H9 (cell line): ENCODE measurements around the gene EIF3CL. TPM values are rescaled to one million over a fixed set of nuclear protein-coding genes. Genes with fewer than 3 reads are reported as not detected.
"Not testable (repeated sequence)": the region's sequence is repeated elsewhere in the genome, so short reads cannot be mapped to it uniquely, and the experiment has no call there.

ENCODE experiments used
- DNase-seq: peaks from one replicate; pipeline ENCODE4 v3.0.0-alpha.2; 2017
- H2AFZ ChIP-seq: one replicate; pipeline ENCODE4 v1.6.1; 2013; ENCODE audit warnings: mild to moderate bottlenecking, low read length, control low read depth, moderate library complexity
- H2AK5ac ChIP-seq: 2 replicates; pipeline ENCODE4 v1.6.1; 2013; ENCODE audit warnings: low read length, control low read depth, mixed read lengths; ENCODE audit not compliant: insufficient read length
- H2BK120ac ChIP-seq: one replicate; pipeline ENCODE4 v1.6.1; 2013; ENCODE audit warnings: low read depth, mild to moderate bottlenecking, low read length, control low read depth, inconsistent platforms; ENCODE audit not compliant: poor library complexity, severe bottlenecking
- H2BK12ac ChIP-seq: 2 replicates; pipeline ENCODE4 v1.6.1; 2013; ENCODE audit warnings: low read length, control low read depth, mixed read lengths, low read depth; ENCODE audit not compliant: insufficient read length
- H2BK15ac ChIP-seq: 2 replicates; pipeline ENCODE4 v1.6.1; 2013; ENCODE audit warnings: low read depth, low read length, control low read depth
- H2BK20ac ChIP-seq: one replicate; pipeline ENCODE4 v1.6.1; 2013; ENCODE audit warnings: low read depth, mild to moderate bottlenecking, low read length, control low read depth, inconsistent platforms; ENCODE audit not compliant: poor library complexity, severe bottlenecking
- H2BK5ac ChIP-seq: 2 replicates; pipeline ENCODE4 v1.6.1; 2013; ENCODE audit warnings: low read length, control low read depth, mixed read lengths; ENCODE audit not compliant: insufficient read length
- H3K14ac ChIP-seq: 2 replicates; pipeline ENCODE4 v1.6.1; 2013; ENCODE audit warnings: low read length, control low read depth; ENCODE audit not compliant: insufficient read depth
- H3K18ac ChIP-seq: 2 replicates; pipeline ENCODE4 v1.6.1; 2013; ENCODE audit warnings: low read depth, mild to moderate bottlenecking, mixed read lengths, low read length, control low read depth; ENCODE audit not compliant: insufficient read length
- H3K23ac ChIP-seq: 2 replicates; pipeline ENCODE4 v1.6.1; 2013; ENCODE audit warnings: low read length, control low read depth, mixed read lengths, low read depth; ENCODE audit not compliant: insufficient read length
- H3K23me2 ChIP-seq: 2 replicates; pipeline ENCODE4 v1.6.1; 2013; ENCODE audit warnings: low read depth, mild to moderate bottlenecking, mixed read lengths, low read length, control low read depth; ENCODE audit not compliant: insufficient read length, poor library complexity, severe bottlenecking
- H3K27ac ChIP-seq: 2 replicates; pipeline ENCODE4 v1.5.1; 2013; ENCODE audit warnings: low read length, control low read depth, mixed read lengths, low read depth; ENCODE audit not compliant: insufficient read length
- H3K27me3 ChIP-seq: 2 replicates; pipeline ENCODE4 v1.6.1; 2013; ENCODE audit warnings: low read length, control low read depth, inconsistent platforms; ENCODE audit not compliant: insufficient read depth
- H3K4ac ChIP-seq: 2 replicates; pipeline ENCODE4 v1.6.1; 2013; ENCODE audit warnings: low read depth, mild to moderate bottlenecking, control low read depth, inconsistent platforms, low read length, moderate library complexity
- H3K4me1 ChIP-seq: 2 replicates; pipeline ENCODE4 v1.6.1; 2013; ENCODE audit warnings: low read length, control low read depth, inconsistent platforms; ENCODE audit not compliant: insufficient read depth
- H3K4me2 ChIP-seq: 2 replicates; pipeline ENCODE4 v1.6.1; 2013; ENCODE audit warnings: low read length, control low read depth, mixed read lengths; ENCODE audit not compliant: insufficient read length, insufficient read depth
- H3K56ac ChIP-seq: 2 replicates; pipeline ENCODE4 v1.6.1; 2013; ENCODE audit warnings: low read depth, mild to moderate bottlenecking, mixed read lengths, low read length, control low read depth; ENCODE audit not compliant: insufficient read length
- H3K79me1 ChIP-seq: 2 replicates; pipeline ENCODE4 v1.6.1; 2013; ENCODE audit warnings: low read depth, mild to moderate bottlenecking, moderate library complexity, low read length, control low read depth, inconsistent platforms; ENCODE audit not compliant: insufficient read depth, poor library complexity, severe bottlenecking
- H3K79me2 ChIP-seq: 2 replicates; pipeline ENCODE4 v1.6.1; 2013; ENCODE audit warnings: low read length, control low read depth, inconsistent platforms; ENCODE audit not compliant: insufficient read depth
- H3K9ac ChIP-seq: 2 replicates; pipeline ENCODE4 v1.6.1; 2013; ENCODE audit warnings: low read length, control low read depth, mixed read lengths; ENCODE audit not compliant: insufficient read length; ENCODE audit errors: extremely low read depth
- H3K9me3 ChIP-seq: one replicate; pipeline ENCODE4 v1.6.1; 2013; ENCODE audit warnings: low read depth, low read length, inconsistent platforms; ENCODE audit not compliant: control insufficient read depth
- H3T11ph ChIP-seq: one replicate; pipeline ENCODE4 v1.6.1; 2013; ENCODE audit warnings: mild to moderate bottlenecking, low read length, control low read depth, inconsistent platforms
- H4K20me1 ChIP-seq: one replicate; pipeline ENCODE4 v1.6.1; 2013; ENCODE audit not compliant: control insufficient read depth, insufficient read length, insufficient read depth
- H4K5ac ChIP-seq: 2 replicates; pipeline ENCODE4 v1.6.1; 2013; ENCODE audit warnings: low read depth, mild to moderate bottlenecking, mixed read lengths, low read length, control low read depth; ENCODE audit not compliant: insufficient read length
- H4K8ac ChIP-seq: replicated peaks from 2 replicates; pipeline ENCODE4 v1.6.1; 2013; ENCODE audit warnings: low read length, control low read depth, mixed read lengths, low read depth; ENCODE audit not compliant: insufficient read length
- H4K91ac ChIP-seq: 2 replicates; pipeline ENCODE4 v1.6.1; 2013; ENCODE audit warnings: low read depth, mild to moderate bottlenecking, moderate library complexity, mixed read lengths, low read length, control low read depth; ENCODE audit not compliant: insufficient read length
- H3K27ac Mint-ChIP-seq, 3 experiments: 2 replicates in 2 of 3; 3 replicates in 1 of 3; pipeline ENCODE4 v1.8.0; 2020 to 2021; ENCODE audit warnings: mixed read lengths in 3 of 3, mild to moderate bottlenecking in 1 of 3, moderate library complexity in 1 of 3
- H3K27me3 Mint-ChIP-seq: 2 replicates; pipeline ENCODE4 v1.8.0; 2021; ENCODE audit warnings: low read depth, mild to moderate bottlenecking, moderate library complexity, mixed read lengths
- H3K36me3 Mint-ChIP-seq, 3 experiments: 2 replicates in 2 of 3; 3 replicates in 1 of 3; pipeline ENCODE4 v1.8.0; 2020 to 2021; ENCODE audit warnings: low read depth in 3 of 3, mixed read lengths in 3 of 3; ENCODE audit not compliant: insufficient read depth in 1 of 3
- H3K4me1 Mint-ChIP-seq, 2 experiments: 2 replicates each; pipeline ENCODE4 v1.8.0; 2020; ENCODE audit warnings: mixed read lengths in 2 of 2
- H3K4me3 Mint-ChIP-seq, 2 experiments: 2 replicates in 1 of 2; 3 replicates in 1 of 2; pipeline ENCODE4 v1.8.0; 2020 to 2021; ENCODE audit warnings: mild to moderate bottlenecking in 2 of 2, mixed read lengths in 2 of 2, moderate library complexity in 1 of 2
- H3K9me3 Mint-ChIP-seq, 2 experiments: 2 replicates in 1 of 2; 3 replicates in 1 of 2; pipeline ENCODE4 v1.8.0; 2020; ENCODE audit warnings: mild to moderate bottlenecking in 2 of 2, mixed read lengths in 2 of 2, moderate library complexity in 1 of 2
- WGBS: extraction: QIAGEN DNeasy Blood & Tissue Kit; methylation state at CpG from one replicate; pipeline ENCODE4 v1.1.7; 2013; ENCODE audit warnings: missing lambda C conversion rate, low lambda C conversion rate, mixed read lengths; ENCODE audit not compliant: insufficient read length; ENCODE audit errors: extremely low coverage; 5-methylcytosine and 5-hydroxymethylcytosine counted together
- total RNA-seq: library from RNA; stranded (reverse); gene quantifications from 2 replicates; pipeline ENCODE4 v1.2.1, GENCODE V29; 2021

Gene EIF3CL
- total RNA-seq, 1 experiment from 2014 or later: 105 TPM

DNA sequence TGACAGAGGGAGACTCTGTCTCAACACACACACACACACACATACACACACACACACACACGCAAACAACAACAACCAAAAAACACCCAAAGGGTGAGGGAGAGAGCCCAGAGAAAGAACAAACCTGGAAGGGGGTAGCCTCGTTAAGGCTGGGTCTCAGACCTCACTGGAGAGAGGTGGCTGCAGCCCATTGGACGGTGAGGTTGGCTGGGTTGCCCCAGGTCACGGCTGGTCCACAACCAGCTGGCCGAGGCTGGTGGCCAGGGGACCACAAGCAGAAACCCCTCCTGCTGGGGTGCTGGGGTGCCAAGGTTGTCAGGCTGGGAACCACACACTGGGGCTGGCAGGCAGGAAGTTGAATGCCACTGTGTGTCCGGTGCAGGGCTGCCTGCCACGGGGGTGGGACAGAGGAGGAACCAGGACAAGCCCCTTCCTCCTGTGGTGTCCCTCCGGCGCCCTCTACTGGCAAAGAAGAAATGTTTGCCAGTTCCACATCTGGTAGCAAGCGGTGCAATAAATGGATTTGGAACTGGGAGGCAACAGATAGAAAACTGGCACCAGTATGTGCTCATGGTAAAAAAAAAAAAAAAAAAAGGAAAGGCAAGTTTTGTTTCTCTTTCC is 22.5 kb upstream of the EIF3CL start:
- H2BK12ac ChIP-seq, H3K4me1 ChIP-seq, H3T11ph ChIP-seq, H3K4me2 ChIP-seq, H3K4me1 Mint-ChIP-seq, H3K9ac ChIP-seq, H3K27ac ChIP-seq, H4K8ac ChIP-seq, H3K14ac ChIP-seq, H3K27ac Mint-ChIP-seq, H3K18ac ChIP-seq, H3K27me3 ChIP-seq, DNase-seq, H2BK20ac ChIP-seq, H3K9me3 ChIP-seq, H3K36me3 Mint-ChIP-seq, H4K20me1 ChIP-seq, H3K23ac ChIP-seq, H4K5ac ChIP-seq, H4K91ac ChIP-seq, H3K56ac ChIP-seq, H2BK15ac ChIP-seq, H3K79me2 ChIP-seq, H3K9me3 Mint-ChIP-seq, H2AFZ ChIP-seq, H3K23me2 ChIP-seq, H3K4ac ChIP-seq, H3K4me3 Mint-ChIP-seq, H3K27me3 Mint-ChIP-seq, H3K79me1 ChIP-seq, H2AK5ac ChIP-seq, H2BK120ac ChIP-seq, H2BK5ac ChIP-seq: not testable (repeated sequence)
- WGBS: no CpG with 5 or more reads among the region's 10 CpGs

DNA sequence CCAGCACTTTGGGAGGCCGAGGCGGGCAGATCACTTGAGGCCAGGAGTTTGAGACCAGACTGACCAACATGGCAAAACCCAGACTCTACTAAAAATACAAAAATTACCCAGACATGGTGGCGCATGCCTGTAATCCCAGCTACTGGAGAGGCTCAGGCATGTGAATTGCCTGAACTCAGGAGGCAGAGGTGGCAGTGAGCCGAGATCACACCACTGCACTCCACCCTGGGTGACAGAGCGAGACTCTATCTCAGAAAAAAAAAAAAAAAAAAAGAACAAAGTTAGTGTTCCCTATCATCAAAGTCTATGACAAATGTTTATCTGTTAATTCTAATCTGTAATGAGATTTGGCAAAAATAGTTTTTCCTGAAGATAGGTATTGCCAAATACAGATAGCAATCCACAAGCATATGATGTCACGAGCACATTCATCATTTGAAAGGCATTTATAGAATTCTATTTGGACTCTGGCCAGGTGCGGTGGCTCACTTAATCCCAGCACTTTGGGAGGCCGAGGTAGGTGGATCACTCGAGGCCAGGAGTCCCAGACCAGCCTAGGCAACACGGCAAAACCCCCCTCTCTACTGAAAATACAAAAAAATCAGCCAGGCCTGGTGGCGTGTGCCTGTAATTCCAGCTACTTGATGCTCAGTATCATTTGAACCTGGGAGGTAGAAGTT is 17.6 kb upstream of the EIF3CL start:
- not testable (repeated sequence) for H3K4me2 ChIP-seq, H2AFZ ChIP-seq, H3K79me2 ChIP-seq, H3T11ph ChIP-seq, H3K14ac ChIP-seq, H4K20me1 ChIP-seq, H3K4me3 Mint-ChIP-seq, H3K36me3 Mint-ChIP-seq, H3K4me1 Mint-ChIP-seq, H3K27ac Mint-ChIP-seq, H2AK5ac ChIP-seq, H3K79me1 ChIP-seq, H3K27ac ChIP-seq, H2BK5ac ChIP-seq, H3K4ac ChIP-seq, H3K9ac ChIP-seq, H2BK20ac ChIP-seq, H3K9me3 ChIP-seq, DNase-seq, H3K27me3 ChIP-seq, H3K56ac ChIP-seq, H3K4me1 ChIP-seq, H2BK120ac ChIP-seq, H3K23ac ChIP-seq, H4K91ac ChIP-seq, H2BK15ac ChIP-seq, H3K23me2 ChIP-seq, H3K18ac ChIP-seq, H4K8ac ChIP-seq, H3K9me3 Mint-ChIP-seq, H3K27me3 Mint-ChIP-seq, H4K5ac ChIP-seq, H2BK12ac ChIP-seq
- WGBS: no CpG with 5 or more reads among the region's 11 CpGs
